HepG2 (cell line): ENCODE data around the gene CASTOR1. TPM values are rescaled to one million over a fixed set of nuclear protein-coding genes. Genes with fewer than 3 reads are reported as not detected.
A peak's percentile ranks its signal among the peaks of the same experiment; 100 is the strongest.

Experiments used
- AHDC1 ChIP-seq: sonication (generic); formaldehyde crosslinking; IDR thresholded peaks from 2 replicates; pipeline ENCODE4 v1.5.1; 2020; ENCODE audit warnings: mild to moderate bottlenecking, missing genetic modification reagents, borderline replicate concordance
- CEBPB ChIP-seq: IDR thresholded peaks from 2 replicates; pipeline ENCODE4 v1.6.1; 2011; ENCODE audit warnings: low read depth, low read length, improper control_type of control experiment, borderline replicate concordance
- EP300 ChIP-seq, 3 experiments: sonication (generic) in 1 of 3; formaldehyde crosslinking in 1 of 3; IDR thresholded peaks; 2 replicates each; pipeline versions ENCODE4 v1.5.1 to v1.6.1; 2011 to 2020; ENCODE audit warnings: low read depth in 2 of 3, low read length in 2 of 3, borderline replicate concordance in 1 of 3, improper control_type of control experiment in 1 of 3, mild to moderate bottlenecking in 1 of 3, missing genetic modification reagents in 1 of 3, moderate library complexity in 1 of 3
- GMEB1 ChIP-seq: sonication (generic); formaldehyde crosslinking; IDR thresholded peaks from 2 replicates; pipeline ENCODE4 v1.5.1; 2020; ENCODE audit warnings: missing genetic modification reagents, mild to moderate bottlenecking, borderline replicate concordance
- NFE2L2 ChIP-seq: fragments of 150-350 bp; IDR thresholded peaks from 2 replicates; pipeline ENCODE4 v1.6.1; 2014; ENCODE audit warnings: low read length
- NONO ChIP-seq, 2 experiments: fragments of 450-650 bp in 1 of 2; sonication (generic) in 1 of 2; formaldehyde crosslinking in 1 of 2; IDR thresholded peaks in 1 of 2; conservative IDR thresholded peaks in 1 of 2; 2 replicates each; pipeline versions ENCODE4 v1.6.1 to v1.8.0; 2017 to 2022; ENCODE audit warnings: mild to moderate bottlenecking in 1 of 2, missing genetic modification reagents in 1 of 2, moderate library complexity in 1 of 2
- RBM22 ChIP-seq: fragments of 200-400 bp; formaldehyde crosslinking; optimal IDR thresholded peaks from 2 replicates; pipeline ENCODE3; 2017; ENCODE audit warnings: mild to moderate bottlenecking, low read length, moderate library complexity
- SAFB2 ChIP-seq: sonication (generic); formaldehyde crosslinking; IDR thresholded peaks from 2 replicates; pipeline ENCODE4 v1.5.1; 2020; ENCODE audit warnings: missing genetic modification reagents, low read depth, mild to moderate bottlenecking, borderline replicate concordance
- ZNF180 ChIP-seq: sonication (generic); formaldehyde crosslinking; IDR thresholded peaks from 2 replicates; pipeline ENCODE4 v1.4.0; 2020; ENCODE audit warnings: low read depth, missing genetic modification reagents, borderline replicate concordance
- ZNF501 ChIP-seq: sonication (generic); formaldehyde crosslinking; IDR thresholded peaks from 2 replicates; pipeline ENCODE4 v1.5.1; 2020; ENCODE audit warnings: mild to moderate bottlenecking, moderate library complexity, missing genetic modification reagents
- ZNF768 ChIP-seq: sonication (generic); formaldehyde crosslinking; IDR thresholded peaks from 2 replicates; pipeline ENCODE4 v1.4.0; 2020; ENCODE audit warnings: missing genetic modification reagents
- polyA plus RNA-seq, 8 experiments: library from polyadenylated mRNA; depleted of rRNA in 3 of 8; stranded (reverse) in 7 of 8; unstranded in 1 of 8; fragments of >200 nt; fragmentation: Illumina TruSeq in 4 of 8; extraction: Trizol in 4 of 8; gene quantifications; 2 replicates each; pipeline versions ENCODE4 v1.2.1 to v1.2.3, GENCODE V29; 2011 to 2016; ENCODE audit warnings: low read depth in 4 of 8, missing spikeins in 1 of 8, mixed read lengths in 1 of 8; ENCODE audit not compliant: insufficient read depth in 1 of 8
- total RNA-seq, 5 experiments: library from RNA; depleted of rRNA; stranded (reverse); fragments of >200 nt; fragmentation: Illumina TruSeq; extraction: Trizol; gene quantifications; 2 replicates each; pipeline ENCODE4 v1.2.3, GENCODE V29; 2016; ENCODE audit warnings: low read depth in 1 of 5
- TF ChIP-seq, protein P1 (sequence below): sonication (generic); formaldehyde crosslinking; IDR thresholded peaks from 2 replicates; pipeline ENCODE4 v1.4.0; 2020; ENCODE audit warnings: missing genetic modification reagents, borderline replicate concordance

The CASTOR1 gene
- total and polyA plus RNA-seq, 2 of the 13 experiments (the other 11 are each of a cell fraction or from before 2014, with no cell fraction given) = 2.6 to 4.4 TPM

DNA sequence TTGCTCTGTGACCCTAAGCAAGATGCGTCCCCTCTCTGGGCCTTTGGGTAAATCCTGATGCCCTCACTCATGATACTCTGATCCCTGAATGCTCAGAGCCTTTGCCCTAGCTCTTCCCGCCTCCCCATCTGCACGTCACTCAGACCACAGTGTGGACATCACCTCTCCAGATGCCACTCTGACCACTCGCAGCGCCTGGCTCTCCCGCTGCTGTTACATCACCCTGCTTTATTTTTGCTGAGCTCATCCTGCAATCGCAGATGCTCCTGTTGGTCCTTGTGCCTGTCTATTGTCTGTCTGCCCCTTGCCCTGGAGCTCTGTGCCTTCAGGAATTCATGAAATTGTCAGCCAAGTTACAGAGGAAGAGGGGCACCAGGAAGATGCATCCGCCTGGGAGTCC is 28.2 kb downstream of the CASTOR1 start (continued):
- TF ChIP-seq GMEB1 (CRISPR knock-in tag) (no peak), RBM22 (no peak), ZNF501 (no peak), EP300 (IDR thresholded peaks at IDR 0.05; ENCODE audit: low read depth in 2 of 2, low read length in 2 of 2) (no peak), EP300 (CRISPR knock-in tag; IDR thresholded peaks at IDR 0.05; ENCODE audit: borderline replicate concordance) (no peak), ZNF180 (CRISPR knock-in tag) (no peak), AHDC1 (no peak), SAFB2 (no peak), NONO (IDR thresholded peaks at IDR 0.05) (no peak), NONO (CRISPR knock-in tag; conservative IDR thresholded peaks at IDR 0.05) (no peak), ZNF768 (CRISPR knock-in tag) (peak; percentile 77), NFE2L2 (peak; percentile 40; the same call in 1 of the 2 replicates), CEBPB (peak; percentile 58; the same call in 1 of the 2 replicates)
- TF ChIP-seq, protein P1, sequence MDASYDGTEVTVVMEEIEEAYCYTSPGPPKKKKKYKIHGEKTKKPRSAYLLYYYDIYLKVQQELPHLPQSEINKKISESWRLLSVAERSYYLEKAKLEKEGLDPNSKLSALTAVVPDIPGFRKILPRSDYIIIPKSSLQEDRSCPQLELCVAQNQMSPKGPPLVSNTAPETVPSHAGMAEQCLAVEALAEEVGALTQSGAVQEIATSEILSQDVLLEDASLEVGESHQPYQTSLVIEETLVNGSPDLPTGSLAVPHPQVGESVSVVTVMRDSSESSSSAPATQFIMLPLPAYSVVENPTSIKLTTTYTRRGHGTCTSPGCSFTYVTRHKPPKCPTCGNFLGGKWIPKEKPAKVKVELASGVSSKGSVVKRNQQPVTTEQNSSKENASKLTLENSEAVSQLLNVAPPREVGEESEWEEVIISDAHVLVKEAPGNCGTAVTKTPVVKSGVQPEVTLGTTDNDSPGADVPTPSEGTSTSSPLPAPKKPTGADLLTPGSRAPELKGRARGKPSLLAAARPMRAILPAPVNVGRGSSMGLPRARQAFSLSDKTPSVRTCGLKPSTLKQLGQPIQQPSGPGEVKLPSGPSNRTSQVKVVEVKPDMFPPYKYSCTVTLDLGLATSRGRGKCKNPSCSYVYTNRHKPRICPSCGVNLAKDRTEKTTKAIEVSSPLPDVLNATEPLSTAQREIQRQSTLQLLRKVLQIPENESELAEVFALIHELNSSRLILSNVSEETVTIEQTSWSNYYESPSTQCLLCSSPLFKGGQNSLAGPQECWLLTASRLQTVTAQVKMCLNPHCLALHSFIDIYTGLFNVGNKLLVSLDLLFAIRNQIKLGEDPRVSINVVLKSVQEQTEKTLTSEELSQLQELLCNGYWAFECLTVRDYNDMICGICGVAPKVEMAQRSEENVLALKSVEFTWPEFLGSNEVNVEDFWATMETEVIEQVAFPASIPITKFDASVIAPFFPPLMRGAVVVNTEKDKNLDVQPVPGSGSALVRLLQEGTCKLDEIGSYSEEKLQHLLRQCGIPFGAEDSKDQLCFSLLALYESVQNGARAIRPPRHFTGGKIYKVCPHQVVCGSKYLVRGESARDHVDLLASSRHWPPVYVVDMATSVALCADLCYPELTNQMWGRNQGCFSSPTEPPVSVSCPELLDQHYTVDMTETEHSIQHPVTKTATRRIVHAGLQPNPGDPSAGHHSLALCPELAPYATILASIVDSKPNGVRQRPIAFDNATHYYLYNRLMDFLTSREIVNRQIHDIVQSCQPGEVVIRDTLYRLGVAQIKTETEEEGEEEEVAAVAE (CRISPR knock-in tag) = no peak
